HG03460 (cell line): Measurements from ENCODE around the gene DACH1.
"Not testable (repeated sequence)": the region's sequence is repeated elsewhere in the genome, so short reads cannot be mapped to it uniquely, and the experiment has no call there.

Experiments used
- ATAC-seq: cut with Tn5 transposase; IDR thresholded peaks from one replicate; pipeline ENCODE4 v1.9.1; 2021; ENCODE audit not compliant: unreplicated experiment

Gene DACH1

GRCh38 chr13:71866335-71867130 is 471 bp downstream of the DACH1 start:
- ATAC-seq = no peak

- ATAC-seq = no peak
Measured at GRCh38 chr13:71865874-71866334, 1.1 kb downstream of the DACH1 start.

- no peak for ATAC-seq
Measured at GRCh38 chr13:71864986-71865873, 1.8 kb downstream of the DACH1 start.

- ATAC-seq = no peak
Measured at GRCh38 chr13:71864094-71864985, 2.7 kb downstream of the DACH1 start.

- no peak for ATAC-seq
Measured at GRCh38 chr13:71863254-71863865, 3.6 kb downstream of the DACH1 start.

- no peak for ATAC-seq
Measured at GRCh38 chr13:71862459-71862943, 4.5 kb downstream of the DACH1 start.

- no peak for ATAC-seq
Measured at GRCh38 chr13:71861769-71862458, 5.1 kb downstream of the DACH1 start.

GRCh38 chr13:71860547-71861138 is 6.4 kb downstream of the DACH1 start:
- ATAC-seq = no peak

GRCh38 chr13:71858647-71859046 is 8.4 kb downstream of the DACH1 start:
- no peak for ATAC-seq

GRCh38 chr13:71856548-71857043 is 10.4 kb downstream of the DACH1 start:
- no peak for ATAC-seq

GRCh38 chr13:71854401-71854800 is 12.6 kb downstream of the DACH1 start:
- ATAC-seq = no peak

- no peak for ATAC-seq
Measured at GRCh38 chr13:71853725-71854124, 13.3 kb downstream of the DACH1 start.

- no peak for ATAC-seq
Measured at GRCh38 chr13:71852736-71853135, 14.3 kb downstream of the DACH1 start.

- no peak for ATAC-seq
Measured at GRCh38 chr13:71851498-71852409, 15.2 kb downstream of the DACH1 start.

- ATAC-seq = no peak
Measured at GRCh38 chr13:71842003-71842402, 25.0 kb downstream of the DACH1 start.

- no peak for ATAC-seq
Measured at GRCh38 chr13:71838842-71839241, 28.2 kb downstream of the DACH1 start.

- not testable (repeated sequence) for ATAC-seq
Measured at GRCh38 chr13:71837582-71837981, 29.4 kb downstream of the DACH1 start.

- ATAC-seq = no peak
Measured at GRCh38 chr13:71831716-71832115, 35.3 kb downstream of the DACH1 start.
